Fibroblast of villous mesenchyme (primary cell): ENCODE measurements around the gene HHEX. TPM values are rescaled to one million over a fixed set of nuclear protein-coding genes. Genes with fewer than 3 reads are reported as not detected.
"Not testable (repeated sequence)": the region's sequence is repeated elsewhere in the genome, so short reads cannot be mapped to it uniquely, and the experiment has no call there.

Experiments
- DNase-seq: peaks from one replicate; pipeline ENCODE4 v3.0.0-alpha.2; 2010; ENCODE audit warnings: low read depth
- H3K4me3 ChIP-seq: 2 replicates; pipeline ENCODE4 v1.5.1; 2011; ENCODE audit warnings: low read depth, mild to moderate bottlenecking, low read length
- total RNA-seq: library from RNA; depleted of rRNA; stranded (reverse); fragments of >200 nt; gene quantifications from 2 replicates; pipeline ENCODE4 v1.2.3, GENCODE V29; 2012
- TF ChIP-seq, protein P1 (sequence below): IDR thresholded peaks from 2 replicates; pipeline ENCODE4 v1.5.1; 2012; ENCODE audit warnings: low read depth, mild to moderate bottlenecking, low read length; ENCODE audit not compliant: insufficient read depth

Gene HHEX
- 0.43 and 1.3 TPM in 2 replicates for total RNA-seq

DNA sequence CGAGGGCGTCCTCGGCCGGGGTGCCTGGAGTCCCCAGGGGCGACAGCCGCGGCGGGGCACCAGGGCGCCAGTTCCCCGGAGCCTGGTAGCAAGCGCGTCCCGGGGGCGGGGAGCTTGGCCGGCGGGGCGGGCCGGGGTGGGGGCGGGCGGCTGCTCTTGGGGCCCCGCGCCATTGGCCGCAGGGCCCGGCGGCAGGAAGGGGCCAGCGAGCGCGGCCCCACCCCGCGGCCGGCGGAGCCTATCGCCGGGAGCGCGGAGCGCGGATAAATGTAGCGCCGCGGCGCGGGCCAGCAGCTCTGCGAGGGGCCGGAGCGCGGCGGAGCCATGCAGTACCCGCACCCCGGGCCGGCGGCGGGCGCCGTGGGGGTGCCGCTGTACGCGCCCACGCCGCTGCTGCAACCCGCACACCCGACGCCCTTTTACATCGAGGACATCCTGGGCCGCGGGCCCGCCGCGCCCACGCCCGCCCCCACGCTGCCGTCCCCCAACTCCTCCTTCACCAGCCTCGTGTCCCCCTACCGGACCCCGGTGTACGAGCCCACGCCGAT, at the start of gene HHEX:
Gene HHEX, plus strand, starts transcription at position 293 of the 548 bp plus-strand sequence. Its CDS starts 32 bp downstream, at position 325.
- peak within 1 kb of the TSS; percentile 72 for H3K4me3 ChIP-seq
- peak; percentile 67 for DNase-seq
- TF ChIP-seq, protein P1, sequence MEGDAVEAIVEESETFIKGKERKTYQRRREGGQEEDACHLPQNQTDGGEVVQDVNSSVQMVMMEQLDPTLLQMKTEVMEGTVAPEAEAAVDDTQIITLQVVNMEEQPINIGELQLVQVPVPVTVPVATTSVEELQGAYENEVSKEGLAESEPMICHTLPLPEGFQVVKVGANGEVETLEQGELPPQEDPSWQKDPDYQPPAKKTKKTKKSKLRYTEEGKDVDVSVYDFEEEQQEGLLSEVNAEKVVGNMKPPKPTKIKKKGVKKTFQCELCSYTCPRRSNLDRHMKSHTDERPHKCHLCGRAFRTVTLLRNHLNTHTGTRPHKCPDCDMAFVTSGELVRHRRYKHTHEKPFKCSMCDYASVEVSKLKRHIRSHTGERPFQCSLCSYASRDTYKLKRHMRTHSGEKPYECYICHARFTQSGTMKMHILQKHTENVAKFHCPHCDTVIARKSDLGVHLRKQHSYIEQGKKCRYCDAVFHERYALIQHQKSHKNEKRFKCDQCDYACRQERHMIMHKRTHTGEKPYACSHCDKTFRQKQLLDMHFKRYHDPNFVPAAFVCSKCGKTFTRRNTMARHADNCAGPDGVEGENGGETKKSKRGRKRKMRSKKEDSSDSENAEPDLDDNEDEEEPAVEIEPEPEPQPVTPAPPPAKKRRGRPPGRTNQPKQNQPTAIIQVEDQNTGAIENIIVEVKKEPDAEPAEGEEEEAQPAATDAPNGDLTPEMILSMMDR = no peak

DNA sequence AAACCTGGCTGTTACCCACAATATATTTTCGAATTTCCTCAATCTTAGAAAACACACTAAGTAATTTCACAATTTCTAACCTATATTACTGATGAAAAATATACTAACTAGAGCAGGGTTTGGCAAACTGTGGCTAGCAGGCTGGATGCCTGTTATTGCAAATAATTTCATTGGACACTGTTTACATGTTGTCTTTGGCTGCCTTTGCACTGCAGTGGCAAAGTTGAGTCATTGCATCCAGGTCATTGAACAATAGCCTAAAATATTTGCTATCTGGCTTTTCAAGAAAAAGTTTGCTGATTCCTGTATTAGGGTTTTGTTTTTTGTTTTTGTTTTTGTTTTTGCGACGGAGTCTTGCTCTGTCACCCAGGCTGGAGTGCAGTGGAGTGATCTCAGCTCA, 49.6 kb upstream of the HHEX start:
- peak; percentile 31 for DNase-seq
- no peak overlapping the region for H3K4me3 ChIP-seq
- TF ChIP-seq, protein P1 = peak; percentile 18

- TF ChIP-seq, protein P1 = no peak
- no peak for DNase-seq
- H3K4me3 ChIP-seq = no peak overlapping the region
Observed at GRCh38 chr10:92641492-92641891, 48.3 kb upstream of the HHEX start.

DNA sequence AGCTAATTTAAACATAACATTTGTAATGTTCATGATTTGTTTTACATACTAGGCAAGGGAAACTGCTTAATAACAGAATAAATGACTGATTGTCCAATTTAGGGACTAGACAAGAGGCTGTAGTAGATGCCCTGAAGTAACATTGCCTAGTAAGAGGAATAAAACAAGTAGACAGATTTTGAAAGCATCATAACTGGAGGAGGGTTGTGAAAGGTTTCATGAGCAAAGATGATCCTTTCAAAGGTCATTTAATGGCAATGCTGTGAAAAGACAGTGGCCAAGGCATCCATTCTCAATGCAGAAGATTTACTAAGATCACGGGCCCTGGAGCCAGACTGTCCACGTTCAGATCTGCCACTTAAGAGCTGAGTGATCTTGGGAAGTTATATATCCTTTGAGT, 44.8 kb upstream of the HHEX start:
- TF ChIP-seq, protein P1 = no peak
- no peak for DNase-seq

GRCh38 chr10:92650864-92651263, 38.9 kb upstream of the HHEX start:
- not testable (repeated sequence) for DNase-seq, H3K4me3 ChIP-seq

More for the DNA sequence above, 44.8 kb upstream of the HHEX start:
- H3K4me3 ChIP-seq = no peak overlapping the region

DNA sequence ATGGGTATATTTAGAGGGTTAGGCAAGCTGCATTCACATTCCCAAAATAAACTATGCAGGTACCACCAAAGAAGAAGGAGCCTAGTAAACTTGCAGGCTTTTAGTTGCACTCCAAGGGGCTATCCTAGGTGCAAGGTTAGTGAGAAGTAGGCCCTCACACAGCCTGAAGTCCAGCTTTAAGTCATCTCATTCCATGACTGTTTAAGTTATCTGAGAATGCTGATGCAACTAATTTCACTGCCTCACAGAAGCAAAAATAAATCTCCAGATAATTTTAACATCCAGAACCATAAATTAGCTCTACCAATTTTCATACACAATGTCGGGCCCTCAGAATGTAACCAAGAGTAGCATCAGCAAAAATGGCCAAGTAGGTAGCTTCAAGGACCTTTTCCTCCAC, 34.3 kb upstream of the HHEX start:
- DNase-seq = peak; percentile 25
- TF ChIP-seq, protein P1 = no peak

GRCh38 chr10:92656266-92656961, 33.3 kb upstream of the HHEX start:
- no peak for DNase-seq
- H3K4me3 ChIP-seq = no peak overlapping the region
- TF ChIP-seq, protein P1 = no peak

More for the DNA sequence above, 34.3 kb upstream of the HHEX start:
- H3K4me3 ChIP-seq = no peak overlapping the region
